K562 (cell line): ENCODE measurements around the gene CENPN. TPM values are rescaled to one million over a fixed set of nuclear protein-coding genes. Genes with fewer than 3 reads are reported as not detected.

ENCODE experiments used
- CBX3 ChIP-seq, 2 experiments: IDR thresholded peaks; 1 replicate in 1 of 2; 2 replicates in 1 of 2; pipeline ENCODE4 v1.6.1; 2012; ENCODE audit warnings: inconsistent platforms in 2 of 2, low read length in 2 of 2, borderline replicate concordance in 1 of 2, control low read depth in 1 of 2
- CLOCK ChIP-seq: fragments of 250-450 bp; sonication (Bioruptor Pico); IDR thresholded peaks from 2 replicates; pipeline ENCODE4 v1.4.0; 2020; ENCODE audit warnings: mild to moderate bottlenecking, moderate library complexity, borderline replicate concordance
- FUS ChIP-seq: fragments of 200-400 bp; formaldehyde crosslinking; optimal IDR thresholded peaks from 2 replicates; pipeline ENCODE3; 2017; ENCODE audit warnings: low read depth, low read length
- HDAC2 ChIP-seq: fragments of 450-650 bp; IDR thresholded peaks from 2 replicates; pipeline ENCODE4 v1.6.1; 2016; ENCODE audit warnings: mild to moderate bottlenecking
- JUND ChIP-seq, 2 experiments: IDR thresholded peaks; 2 replicates in 1 of 2; 3 replicates in 1 of 2; pipeline ENCODE4 v1.6.1; 2011; ENCODE audit warnings: borderline replicate concordance in 2 of 2, low read depth in 2 of 2, low read length in 2 of 2, improper control_type of control experiment in 1 of 2, missing biosample characterization in 1 of 2, missing genetic modification characterization in 1 of 2, missing genetic modification reagents in 1 of 2
- LEF1 ChIP-seq: fragments of 450-650 bp; IDR thresholded peaks from 2 replicates; pipeline ENCODE4 v1.6.1; 2016; ENCODE audit warnings: mild to moderate bottlenecking
- MCM2 ChIP-seq: fragments of 450-650 bp; IDR thresholded peaks from 2 replicates; pipeline ENCODE4 v1.6.1; 2017; ENCODE audit warnings: low read depth, mild to moderate bottlenecking
- PRMT5 ChIP-seq: sonication (generic); formaldehyde crosslinking; IDR thresholded peaks from 2 replicates; pipeline ENCODE4 v1.5.0; 2020; ENCODE audit warnings: missing genetic modification reagents
- RAD51 ChIP-seq: fragments of 450-650 bp; IDR thresholded peaks from 2 replicates; pipeline ENCODE4 v1.7.1; 2016; ENCODE audit warnings: low read depth, mild to moderate bottlenecking, borderline replicate concordance
- REST ChIP-seq, 2 experiments: fragments of 450-650 bp; formaldehyde crosslinking in 1 of 2; IDR thresholded peaks; 2 replicates each; pipeline versions ENCODE4 v1.4.0 to v1.6.1; 2014 to 2020; ENCODE audit warnings: mild to moderate bottlenecking in 2 of 2, borderline replicate concordance in 1 of 2, low read depth in 1 of 2
- SMAD2 ChIP-seq: fragments of 150-350 bp; IDR thresholded peaks from 2 replicates; pipeline ENCODE4 v1.6.1; 2014; ENCODE audit warnings: low read depth, mild to moderate bottlenecking, low read length
- TGIF2 ChIP-seq: sonication (generic); formaldehyde crosslinking; IDR thresholded peaks from 2 replicates; pipeline ENCODE4 v1.8.1; 2022; ENCODE audit warnings: mild to moderate bottlenecking, missing genetic modification reagents, moderate library complexity
- TSC22D4 ChIP-seq: fragments of 450-650 bp; IDR thresholded peaks from 2 replicates; pipeline ENCODE4 v1.6.1; 2016; ENCODE audit warnings: missing genetic modification characterization, missing biosample characterization, control low read depth
- polyA plus RNA-seq, 8 experiments: library from polyadenylated mRNA; depleted of rRNA in 4 of 8; stranded (reverse) in 5 of 8; unstranded in 3 of 8; fragments of >200 nt; fragmentation: Nextera tagmentation in 2 of 8; fragmentation: Illumina TruSeq in 1 of 8; extraction: Ambion mirVana in 2 of 8; extraction: Trizol in 1 of 8; gene quantifications; 2 replicates each; pipeline versions ENCODE4 v1.2.1 to v1.2.3, GENCODE V29; 2011 to 2014; ENCODE audit warnings: inconsistent platforms in 1 of 8, missing spikeins in 1 of 8
- total RNA-seq, 7 experiments: library from RNA; depleted of rRNA in 6 of 7; stranded (reverse); fragments of >200 nt in 6 of 7; fragmentation: Illumina TruSeq in 2 of 7; extraction: Trizol in 2 of 7; gene quantifications; 2 replicates each; pipeline versions ENCODE4 v1.2.1 to v1.2.3, GENCODE V29; 2011 to 2021; ENCODE audit warnings: low replicate concordance in 1 of 7
- TF ChIP-seq, protein P1 (sequence below): fragments of 450-650 bp; IDR thresholded peaks from 2 replicates; pipeline ENCODE4 v1.7.1; 2018; ENCODE audit warnings: mild to moderate bottlenecking, low read depth; ENCODE audit not compliant: partially characterized antibody

The CENPN gene
- total and polyA plus RNA-seq, 9 of the 15 experiments (the other 6 are each of a cell fraction or from before 2014, with no cell fraction given) = 92.3 to 384 (median 140) TPM

DNA sequence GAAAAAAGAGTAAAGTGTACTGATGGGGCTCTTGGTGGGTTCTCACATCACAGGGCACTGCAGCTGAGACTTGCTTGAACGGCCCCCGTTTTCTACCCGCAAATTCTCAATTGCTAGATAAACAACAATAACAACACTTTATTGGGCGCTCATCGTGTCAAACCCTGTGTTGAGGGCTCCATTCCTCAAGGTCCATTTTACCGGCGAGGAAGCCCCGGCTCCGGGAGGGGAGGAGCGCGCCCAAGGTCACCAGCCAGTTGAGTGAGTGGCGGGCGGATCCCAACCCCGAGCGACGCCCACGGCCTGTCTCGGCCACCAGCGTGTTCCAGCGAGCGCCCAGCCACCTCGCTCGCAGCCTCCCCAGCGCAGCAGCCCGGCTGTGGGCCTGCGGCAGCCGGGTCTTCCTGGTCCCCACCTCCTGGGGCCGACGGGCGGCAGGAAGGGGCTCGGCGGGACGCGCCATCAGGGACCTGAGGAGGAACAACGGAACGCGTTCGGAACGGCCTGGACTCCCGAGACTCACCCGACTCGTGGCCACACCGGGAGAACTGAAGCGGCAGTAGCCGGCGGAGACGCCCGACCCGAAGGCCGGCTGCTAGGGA is 702 bp upstream of the CENPN start (continued):
- no peak for TF ChIP-seq REST (IDR thresholded peaks at IDR 0.05; ENCODE audit: borderline replicate concordance)
- peak; percentile 77 for TF ChIP-seq REST (CRISPR knock-in tag; IDR thresholded peaks at IDR 0.05; ENCODE audit: low read depth)
- TF ChIP-seq JUND (IDR thresholded peaks at IDR 0.05; ENCODE audit: borderline replicate concordance, low read depth, low read length) = no peak
- no peak; the same call in 2 of the 3 replicates for TF ChIP-seq JUND (tag; IDR thresholded peaks at IDR 0.05; ENCODE audit: borderline replicate concordance, low read depth, low read length)
- no peak for TF ChIP-seq LEF1
- no peak for TF ChIP-seq RAD51
- no peak for TF ChIP-seq SMAD2
- TF ChIP-seq TGIF2 = peak; percentile 94
- TF ChIP-seq MCM2 = no peak
- TF ChIP-seq HDAC2 = no peak
- no peak for TF ChIP-seq CBX3 (IDR thresholded peaks at IDR 0.05; ENCODE audit: borderline replicate concordance in 1 of 2, low read length in 2 of 2)
- TF ChIP-seq PRMT5 = 0 out of 2 replicates have a peak, but pooled peaks have one; percentile 27
- TF ChIP-seq, protein P1, sequence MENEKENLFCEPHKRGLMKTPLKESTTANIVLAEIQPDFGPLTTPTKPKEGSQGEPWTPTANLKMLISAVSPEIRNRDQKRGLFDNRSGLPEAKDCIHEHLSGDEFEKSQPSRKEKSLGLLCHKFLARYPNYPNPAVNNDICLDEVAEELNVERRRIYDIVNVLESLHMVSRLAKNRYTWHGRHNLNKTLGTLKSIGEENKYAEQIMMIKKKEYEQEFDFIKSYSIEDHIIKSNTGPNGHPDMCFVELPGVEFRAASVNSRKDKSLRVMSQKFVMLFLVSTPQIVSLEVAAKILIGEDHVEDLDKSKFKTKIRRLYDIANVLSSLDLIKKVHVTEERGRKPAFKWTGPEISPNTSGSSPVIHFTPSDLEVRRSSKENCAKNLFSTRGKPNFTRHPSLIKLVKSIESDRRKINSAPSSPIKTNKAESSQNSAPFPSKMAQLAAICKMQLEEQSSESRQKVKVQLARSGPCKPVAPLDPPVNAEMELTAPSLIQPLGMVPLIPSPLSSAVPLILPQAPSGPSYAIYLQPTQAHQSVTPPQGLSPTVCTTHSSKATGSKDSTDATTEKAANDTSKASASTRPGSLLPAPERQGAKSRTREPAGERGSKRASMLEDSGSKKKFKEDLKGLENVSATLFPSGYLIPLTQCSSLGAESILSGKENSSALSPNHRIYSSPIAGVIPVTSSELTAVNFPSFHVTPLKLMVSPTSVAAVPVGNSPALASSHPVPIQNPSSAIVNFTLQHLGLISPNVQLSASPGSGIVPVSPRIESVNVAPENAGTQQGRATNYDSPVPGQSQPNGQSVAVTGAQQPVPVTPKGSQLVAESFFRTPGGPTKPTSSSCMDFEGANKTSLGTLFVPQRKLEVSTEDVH = no peak
- TF ChIP-seq CLOCK (CRISPR knock-in tag) = no peak
- TF ChIP-seq TSC22D4 (tag) = no peak
- TF ChIP-seq FUS = no peak
